Measurements from ENCODE around the gene BMP3. TPM values are rescaled to one million over a fixed set of nuclear protein-coding genes. Genes with fewer than 3 reads are reported as not detected.

BMP3 gene
- total and polyA plus RNA-seq, 10 of the 15 experiments (the other 5 are each of a cell fraction or from before 2014, with no cell fraction given): 0.37 to 1.4 (median 0.88) TPM

- ChIA-PET CTCF (interaction anchor here (1.3 to 2.2 kb wide), 2 partner anchors 14 to 176 kb away, joined by 4 to 9 read pairs; no protein-coding TSS in a partner anchor), POLR2A (no interaction called here), SMC1A (ENCODE audit: uncharacterized antibody, unreplicated experiment) (interaction anchor here (1.5 kb wide), 1 partner anchor 11 kb away, joined by 4 read pairs; no protein-coding TSS in a partner anchor), RAD21 (ENCODE audit: unreplicated experiment) (interaction anchor here (0.5 kb wide), 1 partner anchor 611 kb away, joined by 3 read pairs; no protein-coding TSS in a partner anchor)
- BruUV-seq (replicated peaks): no TSS peak
- Histone ChIP-seq H3K79me2 (ENCODE audit: control insufficient read depth, insufficient read depth, low read length) (no peaks in the 10 kb centered on the region), H2AFZ (ENCODE audit: control insufficient read depth, low read depth, low read length) (no peak overlapping the region), H3K27ac (ENCODE audit: control insufficient read depth, insufficient read depth) (no peak overlapping the region), H3K9ac (ENCODE audit: control insufficient read depth, insufficient read depth, low read length) (no peak overlapping the region), H3K4me2 (ENCODE audit: control insufficient read depth, insufficient read depth) (no peak overlapping the region), H3K4me3 (no peak overlapping the region), H4K20me1 (ENCODE audit: control insufficient read depth, insufficient read depth) (no peaks in the 10 kb centered on the region), H3K4me1 (ENCODE audit: control insufficient read depth, insufficient read depth, low read length) (no peaks in the 10 kb centered on the region), H3K9me3 (replicated peaks; ENCODE audit: control insufficient read depth, insufficient read depth, low read length) (no peaks in the 10 kb centered on the region), H3K27me3 (replicated peaks in 1 of 2; ENCODE audit: control insufficient read depth in 2 of 2, insufficient read depth in 2 of 2, low read length in 1 of 2) (no peaks in the 10 kb centered on the region), H3K36me3 (ENCODE audit: control insufficient read depth in 2 of 2, insufficient read depth in 2 of 2, low read length in 1 of 2) (no peaks in the 10 kb centered on the region)
- TF ChIP-seq E4F1 (IDR thresholded peaks at IDR 0.05; ENCODE audit: borderline replicate concordance, partially characterized antibody) (no peak), PRDM15 (CRISPR knock-in tag; IDR thresholded peaks at IDR 0.05) (no peak), TARDBP (IDR thresholded peaks at IDR 0.05; ENCODE audit: borderline replicate concordance) (no peak), IRF3 (IDR thresholded peaks at IDR 0.05) (no peak), NFYB (IDR thresholded peaks at IDR 0.05; ENCODE audit: insufficient read depth, low read depth, low read length) (no peak), NR2F1 (conservative IDR thresholded peaks at IDR 0.05) (no peak)
- DNase-seq (ENCODE audit: low read depth, low spot score): no peak
- ATAC-seq: no peak
- intact Hi-C loops (cut with micrococcal nuclease; ENCODE audit: unreplicated experiment) (no loop called here), in situ Hi-C loops (cut with MboI) (no loop called here)
- no peak for FAIRE-seq
These were observed 53.5 kb downstream of the BMP3 start for GRCh38 chr4:81084029-81084428.
